HepG2 (cell line): ENCODE results near the gene NUAK2. TPM values are rescaled to one million over a fixed set of nuclear protein-coding genes. Genes with fewer than 3 reads are reported as not detected.
A peak's percentile ranks its signal among the peaks of the same experiment; 100 is the strongest.

Experiments
- AGO2 ChIP-seq: fragments of 200-400 bp; formaldehyde crosslinking; optimal IDR thresholded peaks from 2 replicates; pipeline ENCODE3; 2017; ENCODE audit warnings: mild to moderate bottlenecking, low read depth, low read length, moderate library complexity
- BCL3 ChIP-seq: sonication (generic); formaldehyde crosslinking; IDR thresholded peaks from 2 replicates; pipeline ENCODE4 v1.5.1; 2020; ENCODE audit warnings: mild to moderate bottlenecking, missing genetic modification reagents, moderate library complexity
- DR1 ChIP-seq: sonication (generic); formaldehyde crosslinking; IDR thresholded peaks from 2 replicates; pipeline ENCODE4 v1.8.0; 2021; ENCODE audit warnings: mild to moderate bottlenecking, missing genetic modification reagents, inconsistent platforms
- FOXA1 ChIP-seq, 2 experiments: fragments of 450-650 bp in 1 of 2; sonication (generic) in 1 of 2; formaldehyde crosslinking in 1 of 2; IDR thresholded peaks; 2 replicates each; pipeline versions ENCODE4 v1.4.0 to v1.6.1; 2016 to 2020; ENCODE audit warnings: missing genetic modification reagents in 1 of 2
- GLI4 ChIP-seq: sonication (generic); formaldehyde crosslinking; IDR thresholded peaks from 2 replicates; pipeline ENCODE4 v1.5.1; 2020; ENCODE audit warnings: missing genetic modification reagents, mild to moderate bottlenecking, moderate library complexity, borderline replicate concordance
- MXD1 ChIP-seq: sonication (generic); formaldehyde crosslinking; IDR thresholded peaks from 2 replicates; pipeline ENCODE4 v1.4.0; 2020; ENCODE audit warnings: mild to moderate bottlenecking, missing genetic modification reagents
- NRL ChIP-seq: sonication (generic); formaldehyde crosslinking; IDR thresholded peaks from 2 replicates; pipeline ENCODE4 v1.5.0; 2020; ENCODE audit warnings: missing genetic modification reagents, mild to moderate bottlenecking, moderate library complexity, borderline replicate concordance
- POLR2G ChIP-seq: fragments of 200-400 bp; formaldehyde crosslinking; IDR thresholded peaks from 2 replicates; pipeline ENCODE4 v1.6.1; 2018; ENCODE audit warnings: mild to moderate bottlenecking, low read depth, low read length, moderate library complexity
- SALL1 ChIP-seq: sonication (generic); formaldehyde crosslinking; IDR thresholded peaks from 2 replicates; pipeline ENCODE4 v1.8.0; 2022; ENCODE audit warnings: mild to moderate bottlenecking, missing genetic modification reagents
- ZNF138 ChIP-seq: sonication (generic); formaldehyde crosslinking; IDR thresholded peaks from 2 replicates; pipeline ENCODE4 v1.5.0; 2020; ENCODE audit warnings: mild to moderate bottlenecking, low read depth, missing genetic modification reagents
- ZNF407 ChIP-seq: sonication (generic); formaldehyde crosslinking; IDR thresholded peaks from one replicate; pipeline ENCODE4 v1.5.1; 2020; ENCODE audit warnings: mild to moderate bottlenecking, missing genetic modification reagents; ENCODE audit errors: not compliant biosample characterization
- ZNF451 ChIP-seq: sonication (generic); formaldehyde crosslinking; IDR thresholded peaks from 2 replicates; pipeline ENCODE4 v1.5.0; 2020; ENCODE audit warnings: mild to moderate bottlenecking, missing genetic modification reagents
- ZNF547 ChIP-seq: sonication (generic); formaldehyde crosslinking; IDR thresholded peaks from 2 replicates; pipeline ENCODE4 v1.5.1; 2020; ENCODE audit warnings: mild to moderate bottlenecking, missing genetic modification reagents
- ZNF776 ChIP-seq: sonication (generic); formaldehyde crosslinking; IDR thresholded peaks from 2 replicates; pipeline ENCODE4 v1.4.0; 2020; ENCODE audit warnings: mild to moderate bottlenecking, missing genetic modification reagents
- ZNF784 ChIP-seq: sonication (generic); formaldehyde crosslinking; IDR thresholded peaks from 2 replicates; pipeline ENCODE4 v1.5.1; 2020; ENCODE audit warnings: missing genetic modification reagents, mild to moderate bottlenecking, borderline replicate concordance
- ZSCAN12 ChIP-seq: sonication (generic); formaldehyde crosslinking; IDR thresholded peaks from 2 replicates; pipeline ENCODE4 v1.9.0; 2021; ENCODE audit warnings: mild to moderate bottlenecking, missing genetic modification reagents
- ZSCAN22 ChIP-seq: sonication (generic); formaldehyde crosslinking; IDR thresholded peaks from 2 replicates; pipeline ENCODE4 v1.4.0; 2020; ENCODE audit warnings: mild to moderate bottlenecking, missing genetic modification reagents
- polyA plus RNA-seq, 8 experiments: library from polyadenylated mRNA; depleted of rRNA in 3 of 8; stranded (reverse) in 7 of 8; unstranded in 1 of 8; fragments of >200 nt; fragmentation: Illumina TruSeq in 4 of 8; extraction: Trizol in 4 of 8; gene quantifications; 2 replicates each; pipeline versions ENCODE4 v1.2.1 to v1.2.3, GENCODE V29; 2011 to 2016; ENCODE audit warnings: low read depth in 4 of 8, missing spikeins in 1 of 8, mixed read lengths in 1 of 8; ENCODE audit not compliant: insufficient read depth in 1 of 8
- total RNA-seq, 5 experiments: library from RNA; depleted of rRNA; stranded (reverse); fragments of >200 nt; fragmentation: Illumina TruSeq; extraction: Trizol; gene quantifications; 2 replicates each; pipeline ENCODE4 v1.2.3, GENCODE V29; 2016; ENCODE audit warnings: low read depth in 1 of 5

Gene NUAK2
- total and polyA plus RNA-seq, 2 of the 13 experiments (the other 11 are each of a cell fraction or from before 2014, with no cell fraction given) = 0.75 to 1.1 TPM

- TF ChIP-seq ZNF407 (CRISPR knock-in tag) (peak; percentile 55), GLI4 (CRISPR knock-in tag) (0 out of 2 replicates have a peak, but pooled peaks have one; percentile 78), BCL3 (CRISPR knock-in tag) (peak; percentile 91), ZNF776 (CRISPR knock-in tag) (peak; percentile 94), ZSCAN22 (0 out of 2 replicates have a peak, but pooled peaks have one; percentile 21), FOXA1 (IDR thresholded peaks at IDR 0.05) (no peak), FOXA1 (CRISPR knock-in tag; IDR thresholded peaks at IDR 0.05) (peak; percentile 7; the same call in 1 of the 2 replicates), MXD1 (CRISPR knock-in tag) (peak; percentile 92), NRL (CRISPR knock-in tag) (peak; percentile 61), ZSCAN12 (CRISPR knock-in tag) (no peak), POLR2G (peak; percentile 55), ZNF138 (CRISPR knock-in tag) (0 out of 2 replicates have a peak, but pooled peaks have one; percentile 37), DR1 (CRISPR knock-in tag) (peak; percentile 80), ZNF784 (CRISPR knock-in tag) (0 out of 2 replicates have a peak, but pooled peaks have one; percentile 75), SALL1 (CRISPR knock-in tag) (peak; percentile 46; the same call in 1 of the 2 replicates), ZNF547 (CRISPR knock-in tag) (peak; percentile 93), ZNF451 (0 out of 2 replicates have a peak, but pooled peaks have one; percentile 30), AGO2 (peak; percentile 42)
These were observed at the start of gene NUAK2 (continued) for GRCh38 chr1:205321162-205321958.
